H1 (cell line): ENCODE results near the gene PARD3. TPM values are rescaled to one million over a fixed set of nuclear protein-coding genes. Genes with fewer than 3 reads are reported as not detected.

Source experiments
- ASH2L ChIP-seq: fragments of 200-600, 300-600 bp; sonication (generic); IDR thresholded peaks from one replicate; pipeline ENCODE4 v1.7.1; 2017; ENCODE audit warnings: low read length
- CREB1 ChIP-seq: IDR thresholded peaks from 2 replicates; pipeline ENCODE4 v1.6.1; 2012; ENCODE audit warnings: inconsistent platforms
- CTBP2 ChIP-seq: IDR thresholded peaks from 2 replicates; pipeline ENCODE4 v1.7.0; 2011; ENCODE audit warnings: borderline replicate concordance, mild to moderate bottlenecking, moderate library complexity, mixed read lengths, low read length; ENCODE audit not compliant: insufficient read depth, insufficient read length
- EP300 ChIP-seq, 2 experiments: IDR thresholded peaks; 1 replicate in 1 of 2; 2 replicates in 1 of 2; pipeline ENCODE4 v1.6.1; 2011 to 2012; ENCODE audit warnings: low read depth in 2 of 2, low read length in 2 of 2, mild to moderate bottlenecking in 2 of 2, borderline replicate concordance in 1 of 2, inconsistent platforms in 1 of 2, moderate library complexity in 1 of 2
- GTF2F1 ChIP-seq: IDR thresholded peaks from 2 replicates; pipeline ENCODE4 v1.6.1; 2012; ENCODE audit warnings: low read depth, low read length, improper control_type of control experiment, borderline replicate concordance
- POLR2AphosphoS5 ChIP-seq: IDR thresholded peaks from 2 replicates; pipeline ENCODE4 v1.6.1; 2011; ENCODE audit warnings: low read depth, low read length
- SIRT6 ChIP-seq: IDR thresholded peaks from one replicate; pipeline ENCODE4 v1.7.1; 2012; ENCODE audit warnings: low read length, inconsistent platforms
- TAF7 ChIP-seq: optimal IDR thresholded peaks from 2 replicates; pipeline ENCODE3; 2011; ENCODE audit warnings: low read depth, mild to moderate bottlenecking, inconsistent platforms, low read length, moderate library complexity, borderline replicate concordance
- polyA plus RNA-seq, 7 experiments: library from polyadenylated mRNA; depleted of rRNA in 3 of 7; stranded (reverse) in 5 of 7; unstranded in 2 of 7; fragments of >200 nt in 5 of 7; fragments of 200-250 nt in 2 of 7; gene quantifications; 1 replicate in 5 of 7; 2 replicates in 1 of 7; 4 replicates in 1 of 7; pipeline versions ENCODE4 v1.2.1 to v1.2.3, GENCODE V29; 2011 to 2013; ENCODE audit warnings: missing spikeins in 2 of 7, mixed read lengths in 2 of 7
- total RNA-seq: library from RNA; stranded (reverse); fragmentation: NEBNext Ultra II Directional; extraction: Animal tissue kit (Norgen Biotek cat#: 25700); gene quantifications from 2 replicates; pipeline ENCODE4 v1.2.1, GENCODE V29; 2021

PARD3 gene
- total and polyA plus RNA-seq, 2 of the 8 experiments (the other 6 are each of a cell fraction or from before 2014, with no cell fraction given): 19.7 to 49.1 TPM

- TF ChIP-seq EP300 (IDR thresholded peaks at IDR 0.05; ENCODE audit: borderline replicate concordance in 1 of 2, low read depth in 2 of 2, low read length in 2 of 2) (no peak), SIRT6 (no peak), CREB1 (no peak), CTBP2 (no peak), POLR2AphosphoS5 (no peak), GTF2F1 (no peak), TAF7 (no peak), ASH2L (no peak)
Measured at GRCh38 chr10:34523017-34523767, 291.9 kb downstream of the PARD3 start (continued).
